Cardiac muscle cell (in vitro differentiated cells and primary cell): ENCODE data around the gene CALN1. TPM values are rescaled to one million over a fixed set of nuclear protein-coding genes. Genes with fewer than 3 reads are reported as not detected.

Experiments
- DNase-seq, 2 donors: peaks; one replicate each; pipeline versions ENCODE4 v3.0.0 to v3.0.0-alpha.2; 2010 to 2017; ENCODE audit warnings: low read depth in 1 of 2, low spot score in 1 of 2
- H3K27ac ChIP-seq: fragments of 200-600 bp; sonication (generic); 2 replicates; pipeline ENCODE4 v1.5.1; 2016
- H3K27me3 ChIP-seq: fragments of 200-600 bp; sonication (generic); 2 replicates; pipeline ENCODE4 v1.6.0; 2016; ENCODE audit warnings: control low read depth
- H3K36me3 ChIP-seq: fragments of 200-600 bp; sonication (generic); 2 replicates; pipeline ENCODE4 v1.5.1; 2016; ENCODE audit warnings: control low read depth
- H3K4me1 ChIP-seq: fragments of 200-600 bp; sonication (generic); 2 replicates; pipeline ENCODE4 v1.8.1; 2017; ENCODE audit warnings: low read depth, mild to moderate bottlenecking, mixed run types
- H3K4me3 ChIP-seq: fragments of 200-600 bp; sonication (generic); 2 replicates; pipeline ENCODE4 v1.5.1; 2016; ENCODE audit warnings: mild to moderate bottlenecking
- H3K9me3 ChIP-seq: fragments of 200-600 bp; sonication (generic); 2 replicates; pipeline ENCODE4 v1.5.1; 2017; ENCODE audit warnings: low read depth, mild to moderate bottlenecking, control low read depth
- polyA plus RNA-seq: library from polyadenylated mRNA; unstranded; fragments of >200 nt; fragmentation: Nextera tagmentation; extraction: Ambion mirVana; gene quantifications from 2 replicates; pipeline ENCODE4 v1.2.1, GENCODE V29; 2016
- total RNA-seq: library from RNA; depleted of rRNA; stranded (reverse); fragments of >200 nt; gene quantifications from 2 replicates; pipeline ENCODE4 v1.2.3, GENCODE V29; 2016
- TF ChIP-seq, protein P1 (sequence below): IDR thresholded peaks from 2 replicates; pipeline ENCODE4 v1.5.1; 2012; ENCODE audit warnings: low read depth, mild to moderate bottlenecking, low read length

The CALN1 gene
- total and polyA plus RNA-seq, 2 experiments from 2014 or later, result 0.03 to 0.18 TPM

GRCh38 chr7:72325561-72325960, 86.6 kb downstream of the CALN1 start:
- Histone ChIP-seq H3K9me3 (no peaks in the 10 kb centered on the region), H3K27me3 (no peaks in the 10 kb centered on the region), H3K4me3 (no peak overlapping the region), H3K36me3 (no peaks in the 10 kb centered on the region), H3K4me1 (no peaks in the 10 kb centered on the region), H3K27ac (no peak overlapping the region)
- no peak for DNase-seq
- TF ChIP-seq, protein P1, sequence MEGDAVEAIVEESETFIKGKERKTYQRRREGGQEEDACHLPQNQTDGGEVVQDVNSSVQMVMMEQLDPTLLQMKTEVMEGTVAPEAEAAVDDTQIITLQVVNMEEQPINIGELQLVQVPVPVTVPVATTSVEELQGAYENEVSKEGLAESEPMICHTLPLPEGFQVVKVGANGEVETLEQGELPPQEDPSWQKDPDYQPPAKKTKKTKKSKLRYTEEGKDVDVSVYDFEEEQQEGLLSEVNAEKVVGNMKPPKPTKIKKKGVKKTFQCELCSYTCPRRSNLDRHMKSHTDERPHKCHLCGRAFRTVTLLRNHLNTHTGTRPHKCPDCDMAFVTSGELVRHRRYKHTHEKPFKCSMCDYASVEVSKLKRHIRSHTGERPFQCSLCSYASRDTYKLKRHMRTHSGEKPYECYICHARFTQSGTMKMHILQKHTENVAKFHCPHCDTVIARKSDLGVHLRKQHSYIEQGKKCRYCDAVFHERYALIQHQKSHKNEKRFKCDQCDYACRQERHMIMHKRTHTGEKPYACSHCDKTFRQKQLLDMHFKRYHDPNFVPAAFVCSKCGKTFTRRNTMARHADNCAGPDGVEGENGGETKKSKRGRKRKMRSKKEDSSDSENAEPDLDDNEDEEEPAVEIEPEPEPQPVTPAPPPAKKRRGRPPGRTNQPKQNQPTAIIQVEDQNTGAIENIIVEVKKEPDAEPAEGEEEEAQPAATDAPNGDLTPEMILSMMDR, result no peak

DNA sequence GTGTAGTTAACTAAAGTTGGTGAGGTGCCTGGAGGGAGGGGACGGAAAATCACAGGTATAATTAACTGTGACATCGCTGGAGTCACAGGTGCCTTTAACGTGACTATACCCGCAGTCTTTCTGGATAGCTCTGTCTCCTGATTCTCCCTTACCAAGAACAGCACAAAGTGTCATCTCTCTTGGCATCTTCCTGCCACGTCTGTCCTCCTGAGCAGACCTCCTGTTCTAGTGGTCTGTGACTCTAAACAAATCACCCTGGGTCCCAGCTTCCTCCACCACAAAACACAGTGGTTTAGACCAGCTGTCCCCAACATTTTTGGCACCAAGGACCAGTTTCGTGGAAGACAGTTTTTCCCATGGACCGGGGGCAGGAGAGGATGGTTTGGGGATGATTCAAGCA, 90.5 kb downstream of the CALN1 start:
- H3K36me3 ChIP-seq, result no peaks in the 10 kb centered on the region
- H3K27ac ChIP-seq, result no peak overlapping the region
- H3K27me3 ChIP-seq, result no peaks in the 10 kb centered on the region
- no peaks in the 10 kb centered on the region for H3K9me3 ChIP-seq
- TF ChIP-seq, protein P1, result no peak
- H3K4me1 ChIP-seq, result no peaks in the 10 kb centered on the region
- no peak overlapping the region for H3K4me3 ChIP-seq
- no peak for DNase-seq

- Histone ChIP-seq H3K9me3 (no peaks in the 10 kb centered on the region), H3K27ac (no peak overlapping the region), H3K27me3 (no peaks in the 10 kb centered on the region), H3K36me3 (no peaks in the 10 kb centered on the region), H3K4me1 (no peaks in the 10 kb centered on the region), H3K4me3 (no peak overlapping the region)
- no peak for DNase-seq
- TF ChIP-seq, protein P1, result no peak
Measured at GRCh38 chr7:72321081-72321480, 91.1 kb downstream of the CALN1 start.

DNA sequence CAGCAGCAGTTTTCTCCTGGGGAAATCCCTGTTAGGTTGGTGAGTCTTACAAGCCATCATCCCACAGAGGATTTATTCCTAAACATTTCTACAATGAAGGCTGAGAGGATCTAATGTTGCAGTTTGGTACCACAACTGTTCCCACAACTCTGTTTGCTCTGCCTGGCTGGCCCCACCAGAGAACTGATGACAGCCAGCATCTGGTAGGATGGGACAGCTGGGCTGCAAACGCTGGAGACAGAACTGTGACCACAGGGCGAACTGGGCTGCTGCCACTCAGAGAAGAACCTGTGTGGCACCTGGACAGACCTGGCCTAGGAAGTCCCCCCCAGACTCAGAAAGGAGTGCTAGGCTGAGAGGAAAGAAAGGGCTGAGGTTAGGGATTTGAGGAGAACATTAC, 94.8 kb downstream of the CALN1 start:
- Histone ChIP-seq H3K4me1 (no peaks in the 10 kb centered on the region), H3K27me3 (no peaks in the 10 kb centered on the region), H3K9me3 (no peaks in the 10 kb centered on the region), H3K4me3 (no peak overlapping the region), H3K27ac (no peak overlapping the region), H3K36me3 (no peaks in the 10 kb centered on the region)
- no peak for DNase-seq
- TF ChIP-seq, protein P1, result no peak

DNA sequence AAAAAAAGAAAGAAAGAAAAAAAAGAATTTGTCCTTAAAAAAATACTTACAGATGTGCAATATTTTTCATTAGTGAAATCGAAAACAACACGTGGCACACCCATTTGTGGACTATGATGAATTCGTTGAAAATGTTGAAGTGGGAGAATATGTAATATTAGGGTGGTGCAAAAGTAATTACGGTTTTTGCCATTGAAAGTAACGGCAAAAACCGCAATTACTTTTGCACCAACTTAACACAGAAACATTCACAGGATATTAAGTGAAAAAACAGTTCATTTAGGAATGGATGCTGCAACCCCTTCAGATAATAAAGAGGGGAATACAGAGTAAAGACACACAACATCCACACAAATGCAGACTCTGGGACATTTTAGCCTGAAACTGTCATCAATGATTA, 96.0 kb downstream of the CALN1 start:
- no peaks in the 10 kb centered on the region for H3K4me1 ChIP-seq
- no peak overlapping the region for H3K27ac ChIP-seq
- no peaks in the 10 kb centered on the region for H3K27me3 ChIP-seq
- H3K9me3 ChIP-seq, result no peaks in the 10 kb centered on the region
- no peak overlapping the region for H3K4me3 ChIP-seq
- no peaks in the 10 kb centered on the region for H3K36me3 ChIP-seq
- TF ChIP-seq, protein P1, result no peak
- no peak for DNase-seq

- TF ChIP-seq, protein P1, result no peak
- no peak overlapping the region for H3K4me3 ChIP-seq
- no peaks in the 10 kb centered on the region for H3K36me3 ChIP-seq
Measured at GRCh38 chr7:72313906-72314305, 98.2 kb downstream of the CALN1 start.

More at GRCh38 chr7:72313906-72314305, 98.2 kb downstream of the CALN1 start:
- H3K9me3 ChIP-seq, result no peaks in the 10 kb centered on the region
- no peaks in the 10 kb centered on the region for H3K4me1 ChIP-seq
- H3K27ac ChIP-seq, result no peak overlapping the region
- DNase-seq, result no peak
- H3K27me3 ChIP-seq, result no peaks in the 10 kb centered on the region
